Endothelial cell of umbilical vein (primary cell): Measurements from ENCODE around the gene FEM1C. TPM values are rescaled to one million over a fixed set of nuclear protein-coding genes. Genes with fewer than 3 reads are reported as not detected.

Source experiments
- BruUV-seq: library from RNA; stranded (reverse); fragments of 400-500 nt; replicated peaks from 2 replicates; lab custom pipeline; 2021; lab: Mats Ljungman, UMichigan
- CTCF ChIA-PET: fragments of 300-600, 350-600 bp; sonication (Branson Sonifier 250); formaldehyde crosslinking; loops from one replicate; lab custom pipeline; 2021; ENCODE audit warnings: antibody characterized with exemption, inconsistent platforms; lab: Charles Lee
- POLR2A ChIA-PET: fragments of 300-600, 350-600 bp; sonication (Branson Sonifier 250); formaldehyde crosslinking; loops from one replicate; lab custom pipeline; 2021; ENCODE audit warnings: antibody characterized with exemption, inconsistent platforms; lab: Charles Lee
- DNase-seq: peaks from one replicate; pipeline ENCODE4 v3.0.0-alpha.2; 2011; ENCODE audit warnings: low read depth, low spot score
- FAIRE-seq: peaks from 2 replicates; lab custom pipeline; 2011; peaks lifted over from hg19 to GRCh38; lab: Jason Lieb, UNC
- H2AFZ ChIP-seq: 2 replicates; pipeline ENCODE4 v1.6.0; 2012; ENCODE audit warnings: low read depth, low read length, control low read depth, inconsistent platforms
- H3K27ac ChIP-seq: 2 replicates; pipeline ENCODE4 v1.5.1; 2011; ENCODE audit warnings: low read depth, mild to moderate bottlenecking, control low read depth, low read length, moderate library complexity; ENCODE audit not compliant: insufficient read depth
- H3K27me3 ChIP-seq, 2 experiments: 2 replicates each; pipeline versions ENCODE4 v1.6.0 to v1.6.1; 2011; ENCODE audit warnings: low read length in 2 of 2, mixed read lengths in 1 of 2; ENCODE audit not compliant: control insufficient read depth in 2 of 2, insufficient read depth in 2 of 2
- H3K36me3 ChIP-seq, 2 experiments: 2 replicates in 1 of 2; 3 replicates in 1 of 2; pipeline ENCODE4 v1.5.1; 2011; ENCODE audit warnings: low read length in 2 of 2, mild to moderate bottlenecking in 1 of 2, moderate library complexity in 1 of 2; ENCODE audit not compliant: control insufficient read depth in 2 of 2, insufficient read depth in 2 of 2; ENCODE audit errors: extremely low read depth in 1 of 2
- H3K4me1 ChIP-seq: 3 replicates; pipeline ENCODE4 v1.5.1; 2011; ENCODE audit warnings: mild to moderate bottlenecking, low read length; ENCODE audit not compliant: control insufficient read depth, insufficient read depth; ENCODE audit errors: extremely low read depth
- H3K4me2 ChIP-seq: 2 replicates; pipeline ENCODE4 v1.6.1; 2011; ENCODE audit warnings: low read length, control low read depth, mixed read lengths; ENCODE audit not compliant: insufficient read depth
- H3K4me3 ChIP-seq, 3 experiments: fragments of 200-600 bp in 1 of 3; sonication (generic), shearing (Covaris generic) in 1 of 3; replicated peaks in 1 of 3; 2 replicates each; pipeline ENCODE4 v1.5.1; 2011 to 2016; ENCODE audit warnings: control low read depth in 3 of 3, low read length in 3 of 3, mild to moderate bottlenecking in 2 of 3, inconsistent platforms in 1 of 3, low read depth in 1 of 3, moderate library complexity in 1 of 3; ENCODE audit not compliant: insufficient read depth in 1 of 3
- H3K79me2 ChIP-seq: 2 replicates; pipeline ENCODE4 v1.6.0; 2012; ENCODE audit warnings: low read length, inconsistent platforms; ENCODE audit not compliant: control insufficient read depth, insufficient read depth
- H3K9ac ChIP-seq: replicated peaks from 2 replicates; pipeline ENCODE3; 2011; ENCODE audit warnings: low read length, control low read depth; ENCODE audit not compliant: insufficient read depth; ENCODE audit errors: extremely low read depth
- H3K9me1 ChIP-seq: replicated peaks from 3 replicates; pipeline ENCODE4 v1.6.0; 2011; ENCODE audit warnings: mild to moderate bottlenecking, low read length; ENCODE audit not compliant: control insufficient read depth, insufficient read depth; ENCODE audit errors: extremely low read depth
- H3K9me3 ChIP-seq: replicated peaks from 2 replicates; pipeline ENCODE4 v1.5.1; 2012; ENCODE audit warnings: low read length, inconsistent platforms; ENCODE audit not compliant: control insufficient read depth, insufficient read depth
- H4K20me1 ChIP-seq: replicated peaks from 2 replicates; pipeline ENCODE3; 2011; ENCODE audit warnings: mild to moderate bottlenecking, low read length; ENCODE audit not compliant: control insufficient read depth, insufficient read depth; ENCODE audit errors: extremely low read depth
- CTCF ChIP-seq, 2 donors: IDR thresholded peaks; 1 replicate in 1 of 2; 2 replicates in 1 of 2; pipeline ENCODE4 v1.5.1; 2011; ENCODE audit warnings: low read length in 2 of 2, mild to moderate bottlenecking in 2 of 2, moderate library complexity in 2 of 2, control low read depth in 1 of 2, inconsistent platforms in 1 of 2, low read depth in 1 of 2; ENCODE audit not compliant: insufficient read depth in 1 of 2; ENCODE audit errors: extremely low read depth in 1 of 2
- GATA2 ChIP-seq: IDR thresholded peaks from 2 replicates; pipeline ENCODE4 v1.7.0; 2011; ENCODE audit warnings: low read depth, mild to moderate bottlenecking, moderate library complexity, mixed read lengths, low read length; ENCODE audit not compliant: insufficient read length, insufficient read depth
- MAX ChIP-seq: IDR thresholded peaks from 2 replicates; pipeline ENCODE4 v1.6.1; 2011; ENCODE audit not compliant: insufficient read depth, insufficient read length
- POLR2A ChIP-seq: IDR thresholded peaks from 2 replicates; pipeline ENCODE4 v1.6.1; 2012; ENCODE audit warnings: low read depth, mild to moderate bottlenecking, control low read depth, low read length
- POLR2AphosphoS5 ChIP-seq: IDR thresholded peaks from 2 replicates; pipeline ENCODE4 v1.6.1; 2012; ENCODE audit warnings: low read depth, mild to moderate bottlenecking, control low read depth, low read length, moderate library complexity; ENCODE audit not compliant: insufficient read depth
- dilution Hi-C: fragments of 300-500 bp; cut with MboI; formaldehyde crosslinking; loops from one replicate; pipeline ENCODE4 v1.15.0; 2019; ENCODE audit warnings: low sequenced_read_pairs; ENCODE audit not compliant: extremely low pct_ligation_motif_present
- intact Hi-C: fragments of 100-400 bp; cut with micrococcal nuclease; formaldehyde crosslinking; loops from one replicate; pipeline ENCODE4 v1.10.0; 2022
- polyA plus RNA-seq, 4 experiments: library from polyadenylated mRNA; depleted of rRNA in 3 of 4; stranded (reverse) in 3 of 4; unstranded in 1 of 4; fragments of >200 nt; gene quantifications; 2 replicates each; pipeline versions ENCODE4 v1.2.1 to v1.2.3, GENCODE V29; 2011 to 2012; ENCODE audit warnings: missing spikeins in 1 of 4
- total RNA-seq: library from RNA; stranded (reverse); gene quantifications from 2 replicates; pipeline ENCODE4 v1.2.3, GENCODE V29; 2021

Gene FEM1C
- total and polyA plus RNA-seq, 2 donors (not counting 3 experiments of a cell fraction or from before 2014, with no cell fraction given): 6.2 to 16.0 TPM

DNA sequence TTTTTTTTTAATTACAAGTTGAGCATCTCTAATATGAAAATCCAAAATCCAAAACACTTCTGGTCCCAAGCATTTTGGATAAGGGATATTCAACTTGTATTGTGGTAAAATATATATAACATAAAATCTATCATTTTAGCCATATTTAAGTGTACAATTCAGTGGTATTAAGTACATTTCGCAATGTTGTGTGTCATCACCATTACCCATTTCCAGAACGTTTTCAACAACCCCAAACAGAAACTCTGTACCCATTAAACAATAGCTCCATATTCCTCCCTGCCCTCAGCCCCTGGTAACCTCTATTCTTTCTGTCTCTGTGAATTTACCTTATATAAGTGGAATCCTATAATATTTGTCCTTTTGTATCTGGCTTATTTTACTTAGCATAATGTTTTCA is 32.8 kb upstream of the FEM1C start:
- Histone ChIP-seq H3K4me3 (no peak overlapping the region), H3K9ac (no peak overlapping the region), H3K9me3 (no peaks in the 10 kb centered on the region), H3K4me2 (no peak overlapping the region), H4K20me1 (no peaks in the 10 kb centered on the region), H3K9me1 (no peaks in the 10 kb centered on the region), H2AFZ (no peak overlapping the region), H3K79me2 (no peaks in the 10 kb centered on the region), H3K27ac (no peak overlapping the region), H3K4me1 (peaks cover 30% of the 10 kb centered on the region), H3K27me3 (no peaks in the 10 kb centered on the region), H3K36me3 (no peaks in the 10 kb centered on the region)
- dilution Hi-C loops: no loop called here
- no peak for TF ChIP-seq MAX
- TF ChIP-seq GATA2: no peak
- TF ChIP-seq POLR2AphosphoS5: no peak
- no peak for TF ChIP-seq CTCF (IDR thresholded peaks at IDR 0.05; ENCODE audit: extremely low read depth in 1 of 2, insufficient read depth in 1 of 2, low read depth in 1 of 2, low read length in 2 of 2)
- no peak for TF ChIP-seq POLR2A
- intact Hi-C loops: no loop called here
- DNase-seq (no peak), FAIRE-seq (no peak)
- POLR2A ChIA-PET: no interaction called here
- BruUV-seq: no TSS peak
- CTCF ChIA-PET: interaction anchor here (0.6 to 6.3 kb wide), 2 partner anchors 18 to 268 kb away, joined by 3 to 98 read pairs; no protein-coding TSS in a partner anchor
